GM18873 (cell line): ENCODE data around the gene AK5.
"Not testable (repeated sequence)": the region's sequence is repeated elsewhere in the genome, so short reads cannot be mapped to it uniquely, and the experiment has no call there.

Experiments
- ATAC-seq: cut with Tn5 transposase; IDR thresholded peaks from one replicate; pipeline ENCODE4 v1.9.1; 2021; ENCODE audit warnings: mild to moderate bottlenecking, moderate library complexity, moderate number of reproducible peaks; ENCODE audit not compliant: unreplicated experiment, low FRiP score

Gene AK5

GRCh38 chr1:77392486-77392885 lies 110.7 kb downstream of the AK5 start:
- ATAC-seq: no peak

- no peak for ATAC-seq
These were observed 112.3 kb downstream of the AK5 start for GRCh38 chr1:77394166-77394565.

- no peak for ATAC-seq
These were observed 113.2 kb downstream of the AK5 start for GRCh38 chr1:77395051-77395450.

- no peak for ATAC-seq
These were observed 116.3 kb downstream of the AK5 start for GRCh38 chr1:77398152-77398551.

GRCh38 chr1:77399250-77400086 lies 117.6 kb downstream of the AK5 start:
- no peak for ATAC-seq

- ATAC-seq: no peak
These were observed 119.0 kb downstream of the AK5 start for GRCh38 chr1:77400781-77401180.

GRCh38 chr1:77401384-77401783 lies 119.6 kb downstream of the AK5 start:
- ATAC-seq: no peak

GRCh38 chr1:77405186-77405585 lies 123.4 kb downstream of the AK5 start:
- ATAC-seq: no peak

- no peak for ATAC-seq
These were observed 124.8 kb downstream of the AK5 start for GRCh38 chr1:77406661-77407060.

GRCh38 chr1:77407738-77408375 lies 126.0 kb downstream of the AK5 start:
- ATAC-seq: no peak

- not testable (repeated sequence) for ATAC-seq
These were observed 127.1 kb downstream of the AK5 start for GRCh38 chr1:77408933-77409332.

GRCh38 chr1:77412069-77412819 lies 130.4 kb downstream of the AK5 start:
- no peak for ATAC-seq

- ATAC-seq: peak; percentile 47
These were observed 131.2 kb downstream of the AK5 start for GRCh38 chr1:77412820-77413530.

GRCh38 chr1:77413541-77414335 lies 131.9 kb downstream of the AK5 start:
- peak; percentile 86 for ATAC-seq

GRCh38 chr1:77415579-77415978 lies 133.8 kb downstream of the AK5 start:
- no peak for ATAC-seq

- no peak for ATAC-seq
These were observed 135.1 kb downstream of the AK5 start for GRCh38 chr1:77416692-77417450.

- ATAC-seq: not testable (repeated sequence)
These were observed 136.2 kb downstream of the AK5 start for GRCh38 chr1:77418055-77418454.

- no peak for ATAC-seq
These were observed 139.8 kb downstream of the AK5 start for GRCh38 chr1:77421504-77422233.
